Measurements from ENCODE around the gene PAK5. TPM values are rescaled to one million over a fixed set of nuclear protein-coding genes. Genes with fewer than 3 reads are reported as not detected.

PAK5 gene
- total and polyA plus RNA-seq, 4 donors = 0.02 to 0.17 (median 0.04) TPM; not detected in 1

GRCh38 chr20:9518576-9519175, 320.2 kb downstream of the PAK5 start:
- 15% methylated on average over 8 of the region's 8 CpGs for WGBS

More at GRCh38 chr20:9518576-9519175, 320.2 kb downstream of the PAK5 start:
- Histone ChIP-seq H3K4me1 (ENCODE audit: control insufficient read depth in 4 of 4, insufficient read depth in 4 of 4, low read length in 3 of 4) (peaks cover 0 to 11% (median 1%) of the 10 kb centered on the region in 4 donors), H3K36me3 (ENCODE audit: control insufficient read depth in 4 of 4, insufficient read depth in 3 of 4, low read depth in 1 of 4, low read length in 3 of 4) (no peaks in the 10 kb centered on the region), H3K4me3 (ENCODE audit: low read depth in 1 of 3, low read length in 3 of 3) (no peak overlapping the region), H3K27ac (ENCODE audit: low read depth in 1 of 2, low read length in 2 of 2) (no peak overlapping the region), H3K9ac (ENCODE audit: low read depth in 1 of 2, low read length in 2 of 2) (no peak overlapping the region), H3K27me3 (ENCODE audit: control insufficient read depth in 4 of 4, insufficient read depth in 4 of 4, low read length in 3 of 4) (peaks cover 2 to 13% (median 7%) of the 10 kb centered on the region in 4 donors), H3K9me3 (ENCODE audit: control insufficient read depth in 4 of 4, low read length in 3 of 4) (no peaks in the 10 kb centered on the region)
- DNase-seq (ENCODE audit: low spot score) = no peak
- no peak for TF ChIP-seq REST (IDR thresholded peaks at IDR 0.05)
- TF ChIP-seq CTCF (IDR thresholded peaks at IDR 0.05; ENCODE audit: low read depth, low read length, missing input control) = no peak
- no peak for TF ChIP-seq GABPA (IDR thresholded peaks at IDR 0.05 in 1 of 2, conservative IDR thresholded peaks at IDR 0.05 in 1 of 2)
- no peak for TF ChIP-seq JUND (IDR thresholded peaks at IDR 0.05)
- TF ChIP-seq EGR1 (IDR thresholded peaks at IDR 0.05; ENCODE audit: low read depth in 2 of 2) = no peak
- TF ChIP-seq, protein P1, sequence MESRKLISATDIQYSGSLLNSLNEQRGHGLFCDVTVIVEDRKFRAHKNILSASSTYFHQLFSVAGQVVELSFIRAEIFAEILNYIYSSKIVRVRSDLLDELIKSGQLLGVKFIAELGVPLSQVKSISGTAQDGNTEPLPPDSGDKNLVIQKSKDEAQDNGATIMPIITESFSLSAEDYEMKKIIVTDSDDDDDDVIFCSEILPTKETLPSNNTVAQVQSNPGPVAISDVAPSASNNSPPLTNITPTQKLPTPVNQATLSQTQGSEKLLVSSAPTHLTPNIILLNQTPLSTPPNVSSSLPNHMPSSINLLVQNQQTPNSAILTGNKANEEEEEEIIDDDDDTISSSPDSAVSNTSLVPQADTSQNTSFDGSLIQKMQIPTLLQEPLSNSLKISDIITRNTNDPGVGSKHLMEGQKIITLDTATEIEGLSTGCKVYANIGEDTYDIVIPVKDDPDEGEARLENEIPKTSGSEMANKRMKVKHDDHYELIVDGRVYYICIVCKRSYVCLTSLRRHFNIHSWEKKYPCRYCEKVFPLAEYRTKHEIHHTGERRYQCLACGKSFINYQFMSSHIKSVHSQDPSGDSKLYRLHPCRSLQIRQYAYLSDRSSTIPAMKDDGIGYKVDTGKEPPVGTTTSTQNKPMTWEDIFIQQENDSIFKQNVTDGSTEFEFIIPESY (IDR thresholded peaks at IDR 0.05) = no peak
- no peak for TF ChIP-seq FOXA2 (IDR thresholded peaks at IDR 0.05)
- TF ChIP-seq, protein P2, sequence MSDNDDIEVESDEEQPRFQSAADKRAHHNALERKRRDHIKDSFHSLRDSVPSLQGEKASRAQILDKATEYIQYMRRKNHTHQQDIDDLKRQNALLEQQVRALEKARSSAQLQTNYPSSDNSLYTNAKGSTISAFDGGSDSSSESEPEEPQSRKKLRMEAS (IDR thresholded peaks at IDR 0.05) = no peak
- no peak for TF ChIP-seq YY1 (IDR thresholded peaks at IDR 0.05)
- TF ChIP-seq, protein P3, sequence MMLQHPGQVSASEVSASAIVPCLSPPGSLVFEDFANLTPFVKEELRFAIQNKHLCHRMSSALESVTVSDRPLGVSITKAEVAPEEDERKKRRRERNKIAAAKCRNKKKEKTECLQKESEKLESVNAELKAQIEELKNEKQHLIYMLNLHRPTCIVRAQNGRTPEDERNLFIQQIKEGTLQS (IDR thresholded peaks at IDR 0.05) = no peak
- no peak for TF ChIP-seq SP1 (IDR thresholded peaks at IDR 0.05)
- no peak for TF ChIP-seq TAF1 (conservative IDR thresholded peaks at IDR 0.05)
- no peak for TF ChIP-seq RXRA (IDR thresholded peaks at IDR 0.05)
- no peak for TF ChIP-seq HNF4A (conservative IDR thresholded peaks at IDR 0.05)
- TF ChIP-seq HNF4G (IDR thresholded peaks at IDR 0.05) = no peak
- TF ChIP-seq NR2F2 (IDR thresholded peaks at IDR 0.05) = no peak
